ENCODE results near the gene ELP5.

Gene ELP5

DNA sequence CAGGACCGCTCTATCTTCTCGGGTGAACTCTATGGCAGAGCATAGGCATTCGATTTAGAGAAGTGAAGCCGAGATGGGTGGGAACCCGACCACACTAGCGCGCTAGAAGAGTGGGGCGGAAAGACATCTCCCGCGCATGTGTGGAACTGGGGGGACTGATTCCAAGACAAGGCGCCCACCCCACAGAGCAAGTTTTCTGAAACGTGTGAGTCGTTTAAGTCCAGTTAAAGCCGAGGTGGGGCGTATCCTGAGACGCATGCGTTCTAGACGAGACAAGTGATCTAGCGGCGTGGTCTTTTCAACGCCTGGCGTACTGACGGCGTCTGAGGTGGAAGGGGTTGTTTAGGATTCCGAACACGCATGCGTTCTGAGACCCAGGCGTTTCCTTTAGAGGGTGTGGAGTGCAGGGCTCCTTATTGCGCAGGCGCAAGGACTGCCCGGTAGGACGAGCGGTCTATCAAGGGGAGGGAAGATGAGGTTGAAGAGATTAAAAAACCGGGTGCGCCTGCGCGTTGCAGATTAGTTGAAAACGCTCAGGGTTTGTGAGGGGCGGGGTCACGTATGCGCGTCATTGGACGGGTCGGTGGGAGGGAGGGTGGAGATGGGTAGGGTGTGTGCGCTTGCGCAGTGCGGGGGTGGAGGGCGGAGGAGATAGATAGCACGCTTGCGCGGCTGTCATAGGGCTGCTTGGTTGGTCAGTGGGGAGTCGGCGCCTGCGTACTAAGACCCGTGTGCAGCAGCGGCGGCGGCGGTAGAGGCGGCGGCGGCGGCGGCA lies 55.1 kb downstream of the ELP5 start, which contains the start of gene EIF5A:
EIF5A (plus strand) TSS at position 718 of the 775 bp plus-strand sequence. CDS start 2,008 bp downstream, outside the sequence.
- Histone ChIP-seq H3K4me3 (ENCODE audit: low read depth, low read length) (peak within 1 kb of the TSS; percentile 60), H3K36me3 (peaks cover 33% of the 10 kb centered on the region), H3K27ac (peak within 1 kb of the TSS; percentile 96), H3K27me3 (ENCODE audit: insufficient read depth, low read depth, severe bottlenecking) (no peaks in the 10 kb centered on the region), H3K9me3 (ENCODE audit: severe bottlenecking) (peaks cover 3% of the 10 kb centered on the region)
- TF ChIP-seq, protein P1, sequence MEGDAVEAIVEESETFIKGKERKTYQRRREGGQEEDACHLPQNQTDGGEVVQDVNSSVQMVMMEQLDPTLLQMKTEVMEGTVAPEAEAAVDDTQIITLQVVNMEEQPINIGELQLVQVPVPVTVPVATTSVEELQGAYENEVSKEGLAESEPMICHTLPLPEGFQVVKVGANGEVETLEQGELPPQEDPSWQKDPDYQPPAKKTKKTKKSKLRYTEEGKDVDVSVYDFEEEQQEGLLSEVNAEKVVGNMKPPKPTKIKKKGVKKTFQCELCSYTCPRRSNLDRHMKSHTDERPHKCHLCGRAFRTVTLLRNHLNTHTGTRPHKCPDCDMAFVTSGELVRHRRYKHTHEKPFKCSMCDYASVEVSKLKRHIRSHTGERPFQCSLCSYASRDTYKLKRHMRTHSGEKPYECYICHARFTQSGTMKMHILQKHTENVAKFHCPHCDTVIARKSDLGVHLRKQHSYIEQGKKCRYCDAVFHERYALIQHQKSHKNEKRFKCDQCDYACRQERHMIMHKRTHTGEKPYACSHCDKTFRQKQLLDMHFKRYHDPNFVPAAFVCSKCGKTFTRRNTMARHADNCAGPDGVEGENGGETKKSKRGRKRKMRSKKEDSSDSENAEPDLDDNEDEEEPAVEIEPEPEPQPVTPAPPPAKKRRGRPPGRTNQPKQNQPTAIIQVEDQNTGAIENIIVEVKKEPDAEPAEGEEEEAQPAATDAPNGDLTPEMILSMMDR (IDR thresholded peaks at IDR 0.05; ENCODE audit: low read depth, low read length), result no peak
- DNase-seq, result peak; percentile 100

GRCh38 chr17:7307686-7308624 lies 55.9 kb downstream of the ELP5 start:
- DNase-seq, result peak; percentile 30
- TF ChIP-seq, protein P1 (IDR thresholded peaks at IDR 0.05; ENCODE audit: low read depth, low read length), result no peak
- H3K27ac ChIP-seq, result peak overlapping the region; percentile 96

DNA sequence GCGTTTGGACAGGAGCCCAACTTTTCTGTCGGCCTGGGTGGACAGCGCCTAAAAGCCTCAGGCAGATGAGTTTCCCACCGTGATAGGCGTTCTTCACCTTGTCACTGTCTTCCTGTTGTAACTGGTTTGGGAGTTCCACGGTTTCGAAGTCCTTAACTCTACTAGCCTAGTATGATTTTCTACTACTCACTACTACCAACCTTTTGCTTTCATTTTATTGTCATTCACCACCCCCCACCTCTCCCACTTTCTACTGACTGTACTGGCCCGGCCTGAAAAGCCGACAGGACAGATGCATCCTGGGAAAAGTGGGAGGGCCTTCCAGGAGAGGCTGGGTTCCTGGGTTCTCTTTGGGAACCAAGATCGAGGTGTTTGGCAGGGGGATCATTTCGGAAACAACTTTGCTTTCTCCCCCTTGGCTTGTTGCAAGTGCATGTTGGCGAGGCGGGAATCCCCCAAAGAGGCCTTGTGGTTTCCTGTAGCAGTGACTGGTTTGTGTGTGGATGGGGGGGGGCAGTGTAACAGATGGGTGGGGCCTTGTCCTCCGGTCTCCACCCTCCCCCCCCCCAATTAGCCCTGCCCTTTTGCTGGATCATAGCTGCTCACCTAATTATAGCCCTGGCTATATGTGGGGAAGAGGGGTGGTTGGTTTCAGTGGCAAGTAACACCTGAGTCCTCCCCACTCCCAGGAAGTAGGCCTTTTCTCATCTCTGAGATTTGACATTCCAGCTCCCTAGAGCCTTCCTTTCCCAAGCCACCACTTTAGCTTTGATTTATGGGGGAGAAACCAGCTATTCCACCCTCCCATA lies 56.8 kb downstream of the ELP5 start:
- Histone ChIP-seq H3K4me3 (ENCODE audit: low read depth, low read length) (peak overlapping the region; percentile 57), H3K27ac (peak overlapping the region; percentile 96), H3K36me3 (peaks cover 50% of the 10 kb centered on the region), H3K9me3 (ENCODE audit: severe bottlenecking) (peaks cover 2% of the 10 kb centered on the region), H3K27me3 (ENCODE audit: insufficient read depth, low read depth, severe bottlenecking) (no peaks in the 10 kb centered on the region)
- peak; percentile 82 for DNase-seq
- TF ChIP-seq, protein P1 (IDR thresholded peaks at IDR 0.05; ENCODE audit: low read depth, low read length), result no peak

More at GRCh38 chr17:7307686-7308624, 55.9 kb downstream of the ELP5 start:
- Histone ChIP-seq H3K36me3 (peaks cover 42% of the 10 kb centered on the region), H3K4me3 (ENCODE audit: low read depth, low read length) (peak overlapping the region; percentile 57), H3K9me3 (ENCODE audit: severe bottlenecking) (peaks cover 3% of the 10 kb centered on the region), H3K27me3 (ENCODE audit: insufficient read depth, low read depth, severe bottlenecking) (no peaks in the 10 kb centered on the region)

Measured in WERI-Rb-1 (cell line).